Measurements from ENCODE around the gene SGSM1. TPM values are rescaled to one million over a fixed set of nuclear protein-coding genes. Genes with fewer than 3 reads are reported as not detected.
A peak's percentile ranks its signal among the peaks of the same experiment; 100 is the strongest.
"Not testable (repeated sequence)": the region's sequence is repeated elsewhere in the genome, so short reads cannot be mapped to it uniquely, and the experiment has no call there.

Gene SGSM1
- total and polyA plus RNA-seq, 4 donors: 0.50 to 9.5 (median 7.5) TPM

DNA sequence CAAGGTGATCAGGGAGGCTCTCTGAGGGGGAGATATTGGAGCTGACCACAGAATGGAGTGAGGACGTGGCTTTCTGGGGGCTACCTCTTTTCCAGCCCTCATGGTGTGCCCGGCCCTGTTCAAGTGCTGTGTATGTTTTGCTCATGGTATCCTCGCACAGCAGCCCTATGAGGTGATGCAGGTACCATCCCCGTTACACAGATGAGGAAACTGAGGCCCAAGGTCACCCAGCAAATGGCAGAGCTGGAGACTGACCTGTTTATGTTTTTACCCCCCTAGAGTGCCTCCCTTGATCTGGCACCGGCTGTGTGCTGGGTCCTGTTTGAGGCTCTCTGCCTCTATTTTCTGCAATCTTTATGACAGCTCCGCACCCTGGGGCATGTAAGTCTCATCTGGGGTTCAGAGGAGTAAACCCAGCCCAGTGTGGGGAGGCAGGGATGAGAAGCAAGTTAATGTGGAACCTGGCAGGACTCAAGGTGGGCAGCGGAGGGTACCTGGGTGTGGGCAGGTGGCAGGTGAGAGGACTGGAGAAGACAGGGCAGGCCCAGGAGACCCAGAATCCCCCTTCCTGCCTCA, 20.8 kb downstream of the SGSM1 start:
- ATAC-seq (ENCODE audit: low FRiP score) (no peak), DNase-seq (no peak)
- 93 to 94% methylated on average over 7 of the region's 7 CpGs for WGBS, 2 donors
- Histone ChIP-seq H3K4me1 (ENCODE audit: control insufficient read depth in 1 of 2, insufficient read depth in 2 of 2, low read length in 2 of 2) (no peaks in the 10 kb centered on the region), H3K4me3 (ENCODE audit: low read length in 2 of 2) (no peak overlapping the region), H3K9me3 (ENCODE audit: control insufficient read depth, low read length) (no peaks in the 10 kb centered on the region), H3K27ac (ENCODE audit: low read depth in 1 of 2, low read length in 2 of 2) (no peak overlapping the region), H3K36me3 (ENCODE audit: control insufficient read depth in 1 of 2, insufficient read depth in 2 of 2, low read length in 1 of 2) (no peaks in the 10 kb centered on the region), H3K27me3 (ENCODE audit: control insufficient read depth in 1 of 2, insufficient read depth in 2 of 2, low read length in 1 of 2) (no peaks in the 10 kb centered on the region)
- intact Hi-C loops (cut with DNase I): no loop called here

DNA sequence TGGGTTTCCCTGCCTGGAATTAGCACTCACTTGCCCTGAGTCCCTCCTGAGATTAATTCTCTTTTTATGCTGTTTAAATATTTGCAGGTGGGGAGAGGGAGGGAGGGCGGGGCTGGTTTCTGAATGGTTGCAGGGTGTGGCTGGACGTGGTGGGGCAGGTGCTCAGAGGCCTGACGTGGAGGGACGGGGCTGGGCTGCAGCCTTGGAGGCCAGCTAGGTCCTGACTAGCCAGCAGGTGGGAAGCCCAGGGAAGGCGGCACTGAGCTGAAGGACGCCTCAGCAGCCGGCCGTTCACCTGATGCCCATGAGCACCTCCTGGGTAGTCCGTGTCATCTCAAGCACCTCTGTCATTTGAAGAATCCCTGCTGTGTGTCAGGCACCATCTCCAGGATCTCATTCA, 21.3 kb downstream of the SGSM1 start:
- intact Hi-C loops (cut with DNase I): no loop called here
- Histone ChIP-seq H3K4me1 (ENCODE audit: control insufficient read depth in 1 of 2, insufficient read depth in 2 of 2, low read length in 2 of 2) (no peaks in the 10 kb centered on the region), H3K27me3 (ENCODE audit: control insufficient read depth in 1 of 2, insufficient read depth in 2 of 2, low read length in 1 of 2) (no peaks in the 10 kb centered on the region), H3K9me3 (ENCODE audit: control insufficient read depth, low read length) (no peaks in the 10 kb centered on the region), H3K4me3 (ENCODE audit: low read length in 2 of 2) (no peak overlapping the region), H3K36me3 (ENCODE audit: control insufficient read depth in 1 of 2, insufficient read depth in 2 of 2, low read length in 1 of 2) (no peaks in the 10 kb centered on the region), H3K27ac (ENCODE audit: low read depth in 1 of 2, low read length in 2 of 2) (no peak overlapping the region)
- no peak for ATAC-seq (ENCODE audit: low FRiP score)
- DNase-seq: no peak
- WGBS, 2 donors: 94 to 97% methylated on average over 9 of the region's 9 CpGs

DNA sequence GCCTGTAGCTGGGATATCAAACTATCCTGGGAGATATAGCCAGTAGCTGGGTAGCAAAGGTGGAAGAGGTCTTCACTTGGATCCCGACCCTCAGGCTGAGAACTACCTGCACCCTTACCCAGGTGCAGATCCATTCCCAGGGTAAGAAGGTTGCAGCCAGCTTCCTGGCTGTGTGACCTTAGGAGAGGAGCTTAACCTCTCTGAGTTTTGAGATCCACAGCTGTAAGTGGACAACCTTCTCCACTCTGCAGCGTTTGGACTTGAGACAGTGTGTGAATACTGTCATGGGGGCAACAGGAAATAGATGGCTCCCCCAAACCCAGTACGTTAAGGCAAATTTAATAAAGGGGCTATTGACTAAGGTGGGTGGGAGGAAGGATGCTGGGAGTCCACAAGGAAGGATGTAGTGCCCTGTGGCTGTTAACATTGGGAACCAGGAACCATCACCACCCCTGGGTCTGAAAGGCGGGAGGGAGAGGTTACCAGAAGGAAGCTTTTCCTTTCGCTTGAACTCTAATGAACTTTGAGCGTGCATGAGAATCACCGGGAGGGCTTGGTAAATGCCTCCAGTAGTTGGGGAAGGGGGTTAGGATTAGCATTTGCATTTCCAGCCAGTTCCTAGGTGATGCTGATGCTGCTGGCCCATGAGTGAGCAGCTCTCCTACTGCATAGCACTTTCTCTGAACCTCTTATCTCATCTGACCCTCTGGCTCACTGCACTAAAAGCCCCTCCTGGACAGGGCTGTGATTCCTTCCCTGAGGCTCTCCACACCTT, 24.4 kb downstream of the SGSM1 start:
- intact Hi-C loops (cut with DNase I): no loop called here
- Histone ChIP-seq H3K27me3 (ENCODE audit: control insufficient read depth in 1 of 2, insufficient read depth in 2 of 2, low read length in 1 of 2) (no peaks in the 10 kb centered on the region), H3K36me3 (ENCODE audit: control insufficient read depth in 1 of 2, insufficient read depth in 2 of 2, low read length in 1 of 2) (no peaks in the 10 kb centered on the region), H3K4me3 (ENCODE audit: low read length in 2 of 2) (no peak overlapping the region), H3K27ac (ENCODE audit: low read depth in 1 of 2, low read length in 2 of 2) (no peak overlapping the region), H3K4me1 (ENCODE audit: control insufficient read depth in 1 of 2, insufficient read depth in 2 of 2, low read length in 2 of 2) (no peaks in the 10 kb centered on the region), H3K9me3 (ENCODE audit: control insufficient read depth, low read length) (no peaks in the 10 kb centered on the region)
- ATAC-seq (ENCODE audit: low FRiP score): no peak
- 82 to 84% methylated on average over 7 of the region's 7 CpGs for WGBS, 2 donors
- DNase-seq: no peak

DNA sequence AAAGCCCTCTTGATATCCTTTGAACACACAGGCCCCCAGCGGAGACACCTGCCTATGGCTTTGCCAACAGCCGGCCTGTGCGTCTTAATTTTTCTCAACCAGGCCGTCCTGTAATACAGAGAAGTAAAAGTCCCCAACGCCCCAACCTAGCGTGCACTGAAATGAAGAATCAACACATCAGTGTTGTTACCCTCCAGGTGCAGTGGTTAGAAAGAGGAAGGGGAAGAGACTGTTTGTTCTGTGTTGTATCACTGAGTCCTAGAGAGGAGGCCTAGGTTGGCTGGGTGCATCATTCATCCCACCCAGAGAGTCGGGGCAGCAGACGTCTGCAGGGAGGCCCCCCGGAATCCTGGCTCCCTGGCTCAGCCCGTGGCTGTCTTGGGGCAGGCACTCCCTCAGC, 25.7 kb downstream of the SGSM1 start:
- DNase-seq: no peak
- H3K9me3 ChIP-seq (ENCODE audit: control insufficient read depth, low read length): no peaks in the 10 kb centered on the region
- no peak overlapping the region for H3K27ac ChIP-seq (ENCODE audit: low read depth in 1 of 2, low read length in 2 of 2)
- no peaks in the 10 kb centered on the region for H3K4me1 ChIP-seq (ENCODE audit: control insufficient read depth in 1 of 2, insufficient read depth in 2 of 2, low read length in 2 of 2)
- no peaks in the 10 kb centered on the region for H3K36me3 ChIP-seq (ENCODE audit: control insufficient read depth in 1 of 2, insufficient read depth in 2 of 2, low read length in 1 of 2)
- peak; percentile 21 for ATAC-seq (ENCODE audit: low FRiP score)
- H3K4me3 ChIP-seq (ENCODE audit: low read length in 2 of 2): no peak overlapping the region
- no peaks in the 10 kb centered on the region for H3K27me3 ChIP-seq (ENCODE audit: control insufficient read depth in 1 of 2, insufficient read depth in 2 of 2, low read length in 1 of 2)
- intact Hi-C loops (cut with DNase I): no loop called here
- WGBS, 2 donors: 80 to 84% methylated on average over 10 of the region's 10 CpGs

- no peak overlapping the region for H3K27ac ChIP-seq (ENCODE audit: low read depth in 1 of 2, low read length in 2 of 2)
- intact Hi-C loops (cut with DNase I): no loop called here
- ATAC-seq (ENCODE audit: low FRiP score) (no peak), DNase-seq (no peak)
- H3K36me3 ChIP-seq (ENCODE audit: control insufficient read depth in 1 of 2, insufficient read depth in 2 of 2, low read length in 1 of 2): no peaks in the 10 kb centered on the region
- H3K4me1 ChIP-seq (ENCODE audit: control insufficient read depth in 1 of 2, insufficient read depth in 2 of 2, low read length in 2 of 2): no peaks in the 10 kb centered on the region
- no peaks in the 10 kb centered on the region for H3K9me3 ChIP-seq (ENCODE audit: control insufficient read depth, low read length)
- no peak overlapping the region for H3K4me3 ChIP-seq (ENCODE audit: low read length in 2 of 2)
- H3K27me3 ChIP-seq (ENCODE audit: control insufficient read depth in 1 of 2, insufficient read depth in 2 of 2, low read length in 1 of 2): no peaks in the 10 kb centered on the region
- 84 to 85% methylated on average over 8 of the region's 8 CpGs for WGBS, 2 donors
Measured at GRCh38 chr22:24833881-24834495, 28.0 kb downstream of the SGSM1 start.

DNA sequence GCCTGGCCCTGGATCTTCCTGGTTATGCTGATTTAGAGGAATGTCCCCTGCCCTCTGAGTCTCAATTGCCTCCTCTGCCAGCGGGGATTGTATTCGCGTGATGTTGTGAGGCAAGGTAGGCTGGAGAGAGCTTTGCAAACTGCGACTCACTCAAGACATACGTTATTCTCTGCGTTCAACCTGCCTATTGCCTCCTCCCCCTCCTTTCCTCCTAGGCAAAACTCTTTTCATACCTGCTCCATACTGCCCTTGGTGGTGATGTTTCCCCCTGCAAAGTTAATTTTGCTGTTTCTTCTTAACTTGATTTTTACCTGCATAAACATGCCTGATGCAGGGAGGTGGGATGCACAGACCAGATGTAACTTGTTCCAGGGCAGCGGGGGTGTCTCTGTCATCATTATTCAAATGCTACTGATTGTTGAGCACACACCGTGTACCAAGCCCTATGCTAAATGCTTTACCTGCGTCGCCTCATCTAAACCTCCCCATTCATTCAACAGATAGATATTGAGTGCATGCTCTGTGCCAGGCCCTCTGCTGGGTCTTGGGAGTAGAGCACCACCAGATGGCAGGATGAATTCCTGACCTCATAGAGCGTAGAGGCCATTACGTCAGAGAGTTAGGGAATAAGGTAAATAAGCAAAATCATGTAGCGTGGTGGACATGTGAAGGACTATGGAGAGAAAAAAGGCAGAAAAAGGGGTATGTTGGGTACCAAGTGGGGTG, 29.0 kb downstream of the SGSM1 start:
- Histone ChIP-seq H3K27me3 (ENCODE audit: control insufficient read depth in 1 of 2, insufficient read depth in 2 of 2, low read length in 1 of 2) (no peaks in the 10 kb centered on the region), H3K36me3 (ENCODE audit: control insufficient read depth in 1 of 2, insufficient read depth in 2 of 2, low read length in 1 of 2) (no peaks in the 10 kb centered on the region), H3K27ac (ENCODE audit: low read depth in 1 of 2, low read length in 2 of 2) (no peak overlapping the region), H3K4me3 (ENCODE audit: low read length in 2 of 2) (no peak overlapping the region), H3K4me1 (ENCODE audit: control insufficient read depth in 1 of 2, insufficient read depth in 2 of 2, low read length in 2 of 2) (no peaks in the 10 kb centered on the region), H3K9me3 (ENCODE audit: control insufficient read depth, low read length) (no peaks in the 10 kb centered on the region)
- no peak for ATAC-seq (ENCODE audit: low FRiP score)
- no peak for DNase-seq
- intact Hi-C loops (cut with DNase I): loop anchor here in 1 of 2 donors (5.0 kb wide), 1 partner anchor 33 kb away; no protein-coding TSS in a partner anchor
- WGBS, 2 donors: 72 to 77% methylated on average over 13 of the region's 13 CpGs

DNA sequence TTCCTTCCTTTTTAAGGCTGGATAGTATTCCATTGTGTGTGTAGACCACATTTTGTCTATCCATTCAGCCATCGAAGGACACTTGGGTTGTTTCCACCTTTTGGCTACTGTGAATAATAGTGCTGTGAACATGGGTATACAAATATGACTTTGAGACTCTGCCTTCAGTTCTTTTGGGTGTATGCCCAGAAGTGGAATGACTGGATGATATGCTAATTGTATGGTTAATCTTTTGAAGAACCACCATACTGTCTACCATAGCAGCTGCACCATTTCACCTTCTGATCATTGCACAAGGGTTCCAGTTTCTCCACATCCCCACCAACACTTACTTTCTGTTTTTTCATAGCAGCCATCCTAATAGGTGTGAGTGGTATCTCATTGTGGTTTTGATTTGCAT, 30.3 kb downstream of the SGSM1 start:
- H3K27me3 ChIP-seq (ENCODE audit: control insufficient read depth in 1 of 2, insufficient read depth in 2 of 2, low read length in 1 of 2): no peaks in the 10 kb centered on the region
- intact Hi-C loops (cut with DNase I): loop anchor here in 1 of 2 donors (5.0 kb wide), 1 partner anchor 34 kb away; no protein-coding TSS in a partner anchor
- H3K4me3 ChIP-seq (ENCODE audit: low read length in 2 of 2): no peak overlapping the region
- DNase-seq (no peak), ATAC-seq (ENCODE audit: low FRiP score) (no peak)
- 63 to 77% methylated on average over 1 of the region's 1 CpG for WGBS, 2 donors
- H3K27ac ChIP-seq (ENCODE audit: low read depth in 1 of 2, low read length in 2 of 2): no peak overlapping the region
- no peaks in the 10 kb centered on the region for H3K9me3 ChIP-seq (ENCODE audit: control insufficient read depth, low read length)
- H3K4me1 ChIP-seq (ENCODE audit: control insufficient read depth in 1 of 2, insufficient read depth in 2 of 2, low read length in 2 of 2): no peaks in the 10 kb centered on the region
- no peaks in the 10 kb centered on the region for H3K36me3 ChIP-seq (ENCODE audit: control insufficient read depth in 1 of 2, insufficient read depth in 2 of 2, low read length in 1 of 2)

- H3K9me3 ChIP-seq (ENCODE audit: control insufficient read depth, low read length); H3K4me1 ChIP-seq (ENCODE audit: control insufficient read depth in 1 of 2, insufficient read depth in 2 of 2, low read length in 2 of 2); H3K27ac ChIP-seq (ENCODE audit: low read depth in 1 of 2, low read length in 2 of 2); H3K4me3 ChIP-seq (ENCODE audit: low read length in 2 of 2); DNase-seq; ATAC-seq (ENCODE audit: low FRiP score); H3K27me3 ChIP-seq (ENCODE audit: control insufficient read depth in 1 of 2, insufficient read depth in 2 of 2, low read length in 1 of 2); H3K36me3 ChIP-seq (ENCODE audit: control insufficient read depth in 1 of 2, insufficient read depth in 2 of 2, low read length in 1 of 2): not testable (repeated sequence)
- 51 to 72% methylated on average over 5 to 8 of the region's 8 CpGs for WGBS, 2 donors
- intact Hi-C loops (cut with DNase I): loop anchor here in 1 of 2 donors (5.0 kb wide), 1 partner anchor 35 kb away; no protein-coding TSS in a partner anchor
Measured at GRCh38 chr22:24837517-24837916, 31.5 kb downstream of the SGSM1 start.
